ENCODE results near the gene KIF26B.

GRCh38 chr1:245148861-245149260 lies 5.9 kb upstream of the KIF26B start:
- TF ChIP-seq, protein P1, sequence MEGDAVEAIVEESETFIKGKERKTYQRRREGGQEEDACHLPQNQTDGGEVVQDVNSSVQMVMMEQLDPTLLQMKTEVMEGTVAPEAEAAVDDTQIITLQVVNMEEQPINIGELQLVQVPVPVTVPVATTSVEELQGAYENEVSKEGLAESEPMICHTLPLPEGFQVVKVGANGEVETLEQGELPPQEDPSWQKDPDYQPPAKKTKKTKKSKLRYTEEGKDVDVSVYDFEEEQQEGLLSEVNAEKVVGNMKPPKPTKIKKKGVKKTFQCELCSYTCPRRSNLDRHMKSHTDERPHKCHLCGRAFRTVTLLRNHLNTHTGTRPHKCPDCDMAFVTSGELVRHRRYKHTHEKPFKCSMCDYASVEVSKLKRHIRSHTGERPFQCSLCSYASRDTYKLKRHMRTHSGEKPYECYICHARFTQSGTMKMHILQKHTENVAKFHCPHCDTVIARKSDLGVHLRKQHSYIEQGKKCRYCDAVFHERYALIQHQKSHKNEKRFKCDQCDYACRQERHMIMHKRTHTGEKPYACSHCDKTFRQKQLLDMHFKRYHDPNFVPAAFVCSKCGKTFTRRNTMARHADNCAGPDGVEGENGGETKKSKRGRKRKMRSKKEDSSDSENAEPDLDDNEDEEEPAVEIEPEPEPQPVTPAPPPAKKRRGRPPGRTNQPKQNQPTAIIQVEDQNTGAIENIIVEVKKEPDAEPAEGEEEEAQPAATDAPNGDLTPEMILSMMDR (conservative IDR thresholded peaks at IDR 0.05; ENCODE audit: low read length): no peak
- TF ChIP-seq EZH2phosphoT487 (IDR thresholded peaks at IDR 0.05; ENCODE audit: borderline replicate concordance): no peak

Measured in Loucy (cell line).